H9 (cell line): ENCODE results near the gene ST7L. TPM values are rescaled to one million over a fixed set of nuclear protein-coding genes. Genes with fewer than 3 reads are reported as not detected.

Experiments
- DNase-seq: peaks from one replicate; pipeline ENCODE4 v3.0.0-alpha.2; 2017
- H2AFZ ChIP-seq: one replicate; pipeline ENCODE4 v1.6.1; 2013; ENCODE audit warnings: mild to moderate bottlenecking, low read length, control low read depth, moderate library complexity
- H2AK5ac ChIP-seq: 2 replicates; pipeline ENCODE4 v1.6.1; 2013; ENCODE audit warnings: low read length, control low read depth, mixed read lengths; ENCODE audit not compliant: insufficient read length
- H2BK120ac ChIP-seq: one replicate; pipeline ENCODE4 v1.6.1; 2013; ENCODE audit warnings: low read depth, mild to moderate bottlenecking, low read length, control low read depth, inconsistent platforms; ENCODE audit not compliant: poor library complexity, severe bottlenecking
- H2BK12ac ChIP-seq: 2 replicates; pipeline ENCODE4 v1.6.1; 2013; ENCODE audit warnings: low read length, control low read depth, mixed read lengths, low read depth; ENCODE audit not compliant: insufficient read length
- H2BK15ac ChIP-seq: 2 replicates; pipeline ENCODE4 v1.6.1; 2013; ENCODE audit warnings: low read depth, low read length, control low read depth
- H2BK20ac ChIP-seq: one replicate; pipeline ENCODE4 v1.6.1; 2013; ENCODE audit warnings: low read depth, mild to moderate bottlenecking, low read length, control low read depth, inconsistent platforms; ENCODE audit not compliant: poor library complexity, severe bottlenecking
- H2BK5ac ChIP-seq: 2 replicates; pipeline ENCODE4 v1.6.1; 2013; ENCODE audit warnings: low read length, control low read depth, mixed read lengths; ENCODE audit not compliant: insufficient read length
- H3K14ac ChIP-seq: 2 replicates; pipeline ENCODE4 v1.6.1; 2013; ENCODE audit warnings: low read length, control low read depth; ENCODE audit not compliant: insufficient read depth
- H3K18ac ChIP-seq: 2 replicates; pipeline ENCODE4 v1.6.1; 2013; ENCODE audit warnings: low read depth, mild to moderate bottlenecking, mixed read lengths, low read length, control low read depth; ENCODE audit not compliant: insufficient read length
- H3K23ac ChIP-seq: 2 replicates; pipeline ENCODE4 v1.6.1; 2013; ENCODE audit warnings: low read length, control low read depth, mixed read lengths, low read depth; ENCODE audit not compliant: insufficient read length
- H3K23me2 ChIP-seq: 2 replicates; pipeline ENCODE4 v1.6.1; 2013; ENCODE audit warnings: low read depth, mild to moderate bottlenecking, mixed read lengths, low read length, control low read depth; ENCODE audit not compliant: insufficient read length, poor library complexity, severe bottlenecking
- H3K27ac ChIP-seq: 2 replicates; pipeline ENCODE4 v1.5.1; 2013; ENCODE audit warnings: low read length, control low read depth, mixed read lengths, low read depth; ENCODE audit not compliant: insufficient read length
- H3K27me3 ChIP-seq: 2 replicates; pipeline ENCODE4 v1.6.1; 2013; ENCODE audit warnings: low read length, control low read depth, inconsistent platforms; ENCODE audit not compliant: insufficient read depth
- H3K4ac ChIP-seq: 2 replicates; pipeline ENCODE4 v1.6.1; 2013; ENCODE audit warnings: low read depth, mild to moderate bottlenecking, control low read depth, inconsistent platforms, low read length, moderate library complexity
- H3K4me1 ChIP-seq: 2 replicates; pipeline ENCODE4 v1.6.1; 2013; ENCODE audit warnings: low read length, control low read depth, inconsistent platforms; ENCODE audit not compliant: insufficient read depth
- H3K4me2 ChIP-seq: 2 replicates; pipeline ENCODE4 v1.6.1; 2013; ENCODE audit warnings: low read length, control low read depth, mixed read lengths; ENCODE audit not compliant: insufficient read length, insufficient read depth
- H3K56ac ChIP-seq: 2 replicates; pipeline ENCODE4 v1.6.1; 2013; ENCODE audit warnings: low read depth, mild to moderate bottlenecking, mixed read lengths, low read length, control low read depth; ENCODE audit not compliant: insufficient read length
- H3K79me1 ChIP-seq: 2 replicates; pipeline ENCODE4 v1.6.1; 2013; ENCODE audit warnings: low read depth, mild to moderate bottlenecking, moderate library complexity, low read length, control low read depth, inconsistent platforms; ENCODE audit not compliant: insufficient read depth, poor library complexity, severe bottlenecking
- H3K79me2 ChIP-seq: 2 replicates; pipeline ENCODE4 v1.6.1; 2013; ENCODE audit warnings: low read length, control low read depth, inconsistent platforms; ENCODE audit not compliant: insufficient read depth
- H3K9ac ChIP-seq: 2 replicates; pipeline ENCODE4 v1.6.1; 2013; ENCODE audit warnings: low read length, control low read depth, mixed read lengths; ENCODE audit not compliant: insufficient read length; ENCODE audit errors: extremely low read depth
- H3K9me3 ChIP-seq: one replicate; pipeline ENCODE4 v1.6.1; 2013; ENCODE audit warnings: low read depth, low read length, inconsistent platforms; ENCODE audit not compliant: control insufficient read depth
- H3T11ph ChIP-seq: one replicate; pipeline ENCODE4 v1.6.1; 2013; ENCODE audit warnings: mild to moderate bottlenecking, low read length, control low read depth, inconsistent platforms
- H4K20me1 ChIP-seq: one replicate; pipeline ENCODE4 v1.6.1; 2013; ENCODE audit not compliant: control insufficient read depth, insufficient read length, insufficient read depth
- H4K5ac ChIP-seq: 2 replicates; pipeline ENCODE4 v1.6.1; 2013; ENCODE audit warnings: low read depth, mild to moderate bottlenecking, mixed read lengths, low read length, control low read depth; ENCODE audit not compliant: insufficient read length
- H4K8ac ChIP-seq: replicated peaks from 2 replicates; pipeline ENCODE4 v1.6.1; 2013; ENCODE audit warnings: low read length, control low read depth, mixed read lengths, low read depth; ENCODE audit not compliant: insufficient read length
- H4K91ac ChIP-seq: 2 replicates; pipeline ENCODE4 v1.6.1; 2013; ENCODE audit warnings: low read depth, mild to moderate bottlenecking, moderate library complexity, mixed read lengths, low read length, control low read depth; ENCODE audit not compliant: insufficient read length
- H3K27ac Mint-ChIP-seq, 3 experiments: 2 replicates in 2 of 3; 3 replicates in 1 of 3; pipeline ENCODE4 v1.8.0; 2020 to 2021; ENCODE audit warnings: mixed read lengths in 3 of 3, mild to moderate bottlenecking in 1 of 3, moderate library complexity in 1 of 3
- H3K27me3 Mint-ChIP-seq: 2 replicates; pipeline ENCODE4 v1.8.0; 2021; ENCODE audit warnings: low read depth, mild to moderate bottlenecking, moderate library complexity, mixed read lengths
- H3K36me3 Mint-ChIP-seq, 3 experiments: 2 replicates in 2 of 3; 3 replicates in 1 of 3; pipeline ENCODE4 v1.8.0; 2020 to 2021; ENCODE audit warnings: low read depth in 3 of 3, mixed read lengths in 3 of 3; ENCODE audit not compliant: insufficient read depth in 1 of 3
- H3K4me1 Mint-ChIP-seq, 2 experiments: 2 replicates each; pipeline ENCODE4 v1.8.0; 2020; ENCODE audit warnings: mixed read lengths in 2 of 2
- H3K4me3 Mint-ChIP-seq, 2 experiments: 2 replicates in 1 of 2; 3 replicates in 1 of 2; pipeline ENCODE4 v1.8.0; 2020 to 2021; ENCODE audit warnings: mild to moderate bottlenecking in 2 of 2, mixed read lengths in 2 of 2, moderate library complexity in 1 of 2
- H3K9me3 Mint-ChIP-seq, 2 experiments: 2 replicates in 1 of 2; 3 replicates in 1 of 2; pipeline ENCODE4 v1.8.0; 2020; ENCODE audit warnings: mild to moderate bottlenecking in 2 of 2, mixed read lengths in 2 of 2, moderate library complexity in 1 of 2
- WGBS: extraction: QIAGEN DNeasy Blood & Tissue Kit; methylation state at CpG from one replicate; pipeline ENCODE4 v1.1.7; 2013; ENCODE audit warnings: missing lambda C conversion rate, low lambda C conversion rate, mixed read lengths; ENCODE audit not compliant: insufficient read length; ENCODE audit errors: extremely low coverage; 5-methylcytosine and 5-hydroxymethylcytosine counted together
- total RNA-seq: library from RNA; stranded (reverse); gene quantifications from 2 replicates; pipeline ENCODE4 v1.2.1, GENCODE V29; 2021
- TF ChIP-seq, protein P1 (sequence below): fragments of 200-600 bp; sonication (generic); conservative IDR thresholded peaks from 3 replicates; pipeline ENCODE4 v1.8.0; 2021; ENCODE audit warnings: antibody characterized with exemption, mild to moderate bottlenecking

Gene ST7L
- total RNA-seq, 1 experiment from 2014 or later, result 16.0 TPM

GRCh38 chr1:112513112-112513870, 105.7 kb downstream of the ST7L start:
- Mint-ChIP-seq H3K9me3 (no peaks in the 10 kb centered on the region), H3K36me3 (no peaks in the 10 kb centered on the region; a peak in 1 of 7 replicates), H3K27me3 (peaks cover 75% of the 10 kb centered on the region), H3K27ac (no peak overlapping the region), H3K4me1 (peaks cover 24 to 34% of the 10 kb centered on the region in 2 experiments), H3K4me3 (no peak overlapping the region)
- H3K14ac ChIP-seq, result no peak overlapping the region
- no peaks in the 10 kb centered on the region for H3K79me1 ChIP-seq
- no peaks in the 10 kb centered on the region for H4K20me1 ChIP-seq
- H2AK5ac ChIP-seq, result no peak overlapping the region
- peaks cover 15% of the 10 kb centered on the region for H3K23me2 ChIP-seq
- no peak overlapping the region for H2BK15ac ChIP-seq
- H3K4me1 ChIP-seq, result 0 out of 2 replicates have a peak, but pooled peaks cover 3% of the 10 kb centered on the region
- no peak overlapping the region for H2BK120ac ChIP-seq
- no peak overlapping the region for H4K8ac ChIP-seq
- H3K27ac ChIP-seq, result no peak overlapping the region
- WGBS, result no CpG with 5 or more reads among the region's 9 CpGs
- peaks cover 35% of the 10 kb centered on the region for H3K27me3 ChIP-seq
- H3K79me2 ChIP-seq, result no peaks in the 10 kb centered on the region
- H3K4me2 ChIP-seq, result no peak overlapping the region
- no peak overlapping the region for H3K56ac ChIP-seq
- H3K9me3 ChIP-seq, result no peaks in the 10 kb centered on the region
- H2BK5ac ChIP-seq, result no peak overlapping the region
- H3K4ac ChIP-seq, result no peak overlapping the region
- DNase-seq, result no peak
- no peak overlapping the region for H2AFZ ChIP-seq
- no peak overlapping the region for H2BK20ac ChIP-seq
- H2BK12ac ChIP-seq, result no peak overlapping the region
- no peak overlapping the region for H3K18ac ChIP-seq
- H3K23ac ChIP-seq, result no peak overlapping the region
- no peak overlapping the region for H3K9ac ChIP-seq
- TF ChIP-seq, protein P1, sequence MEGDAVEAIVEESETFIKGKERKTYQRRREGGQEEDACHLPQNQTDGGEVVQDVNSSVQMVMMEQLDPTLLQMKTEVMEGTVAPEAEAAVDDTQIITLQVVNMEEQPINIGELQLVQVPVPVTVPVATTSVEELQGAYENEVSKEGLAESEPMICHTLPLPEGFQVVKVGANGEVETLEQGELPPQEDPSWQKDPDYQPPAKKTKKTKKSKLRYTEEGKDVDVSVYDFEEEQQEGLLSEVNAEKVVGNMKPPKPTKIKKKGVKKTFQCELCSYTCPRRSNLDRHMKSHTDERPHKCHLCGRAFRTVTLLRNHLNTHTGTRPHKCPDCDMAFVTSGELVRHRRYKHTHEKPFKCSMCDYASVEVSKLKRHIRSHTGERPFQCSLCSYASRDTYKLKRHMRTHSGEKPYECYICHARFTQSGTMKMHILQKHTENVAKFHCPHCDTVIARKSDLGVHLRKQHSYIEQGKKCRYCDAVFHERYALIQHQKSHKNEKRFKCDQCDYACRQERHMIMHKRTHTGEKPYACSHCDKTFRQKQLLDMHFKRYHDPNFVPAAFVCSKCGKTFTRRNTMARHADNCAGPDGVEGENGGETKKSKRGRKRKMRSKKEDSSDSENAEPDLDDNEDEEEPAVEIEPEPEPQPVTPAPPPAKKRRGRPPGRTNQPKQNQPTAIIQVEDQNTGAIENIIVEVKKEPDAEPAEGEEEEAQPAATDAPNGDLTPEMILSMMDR, result no peak
- no peak overlapping the region for H4K91ac ChIP-seq
- H4K5ac ChIP-seq, result no peak overlapping the region
- H3T11ph ChIP-seq, result no peak overlapping the region
